Large intestine (tissue), 3 donors: ENCODE measurements around the gene CYP4F22. TPM values are rescaled to one million over a fixed set of nuclear protein-coding genes. Genes with fewer than 3 reads are reported as not detected.

ENCODE experiments used
- DNase-seq, 2 donors: peaks; one replicate each; pipeline versions ENCODE4 v3.0.0 to v3.0.0-alpha.2; 2013
- H3K27ac ChIP-seq: one replicate; pipeline ENCODE4 v1.5.1; 2013; ENCODE audit warnings: low read length
- H3K27me3 ChIP-seq: 2 replicates; pipeline ENCODE4 v1.6.1; 2013; ENCODE audit warnings: low read length; ENCODE audit not compliant: control insufficient read depth, insufficient read depth
- H3K36me3 ChIP-seq: 2 replicates; pipeline ENCODE4 v1.6.1; 2013; ENCODE audit warnings: low read length; ENCODE audit not compliant: control insufficient read depth, insufficient read depth
- H3K4me1 ChIP-seq: one replicate; pipeline ENCODE4 v1.6.1; 2013; ENCODE audit warnings: low read length; ENCODE audit not compliant: control insufficient read depth, insufficient read depth
- H3K4me3 ChIP-seq: one replicate; pipeline ENCODE4 v1.5.1; 2013; ENCODE audit warnings: low read length
- H3K9me3 ChIP-seq: one replicate; pipeline ENCODE4 v1.6.1; 2013; ENCODE audit warnings: mild to moderate bottlenecking, low read depth, low read length, moderate library complexity; ENCODE audit not compliant: control insufficient read depth
- WGBS: methylation state at CpG from one replicate; pipeline ENCODE4 v1.1.5; 2013; ENCODE audit warnings: low lambda C conversion rate; ENCODE audit not compliant: insufficient coverage; 5-methylcytosine and 5-hydroxymethylcytosine counted together
- polyA plus RNA-seq: library from polyadenylated mRNA; unstranded; fragments of 120-200 nt; gene quantifications from one replicate; pipeline ENCODE4 v1.2.1, GENCODE V29; 2013

The CYP4F22 gene
- polyA plus RNA-seq, 1 donor: 0.04 TPM

DNA sequence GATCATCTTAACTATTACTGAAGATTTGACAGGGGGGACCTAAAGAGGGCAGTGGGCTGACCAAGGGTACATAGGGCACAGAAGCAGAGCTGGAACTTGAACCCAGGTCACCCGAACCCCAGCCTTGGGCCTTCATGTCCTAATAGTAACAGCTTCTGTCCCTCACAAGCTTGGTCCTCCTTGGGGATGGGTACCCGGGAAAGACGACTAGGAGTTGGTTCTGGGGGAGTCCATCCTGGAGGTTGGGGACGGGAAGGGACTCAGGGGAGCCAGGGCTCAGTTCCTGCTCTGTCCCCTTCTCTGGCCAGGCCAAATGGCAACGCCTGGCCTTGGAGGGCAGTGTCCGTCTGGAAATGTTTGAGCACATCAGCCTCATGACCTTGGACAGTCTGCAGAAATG, 67.1 kb downstream of the CYP4F22 start:
- Histone ChIP-seq H3K27me3 (no peaks in the 10 kb centered on the region), H3K9me3 (no peaks in the 10 kb centered on the region), H3K36me3 (no peaks in the 10 kb centered on the region), H3K4me3 (no peak overlapping the region), H3K4me1 (no peaks in the 10 kb centered on the region), H3K27ac (no peak overlapping the region)
- DNase-seq: no peak
- no CpG with 5 or more reads among the region's 6 CpGs for WGBS

DNA sequence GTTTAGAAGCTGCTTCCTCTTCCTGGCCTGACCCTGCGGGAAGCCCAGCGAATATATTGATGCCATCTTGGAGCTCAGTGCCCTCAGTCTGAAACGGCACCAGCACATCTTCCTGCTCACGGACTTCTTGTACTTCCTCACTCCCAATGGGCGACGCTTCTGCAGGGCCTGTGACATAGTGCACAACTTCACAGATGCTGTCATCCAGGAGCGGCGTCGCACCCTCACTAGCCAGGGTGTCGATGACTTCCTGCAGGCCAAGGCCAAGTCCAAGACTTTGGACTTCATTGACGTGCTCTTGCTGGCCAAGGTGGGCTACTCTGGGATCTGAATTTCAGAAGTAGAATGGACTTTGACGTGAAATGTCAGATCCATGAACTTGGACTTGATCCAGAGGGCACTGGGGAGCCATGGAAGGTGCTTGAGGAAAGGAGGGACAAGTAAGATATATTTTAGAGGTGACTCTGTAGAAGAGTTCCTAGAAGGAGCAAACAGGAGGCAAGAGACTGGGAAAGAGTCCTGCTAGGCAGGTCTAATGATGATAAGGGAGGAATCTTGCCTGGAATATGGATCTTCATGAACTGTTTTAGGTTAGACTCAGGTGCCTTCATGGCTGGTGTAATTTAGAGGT, 68.3 kb downstream of the CYP4F22 start:
- H3K4me1 ChIP-seq: no peaks in the 10 kb centered on the region
- H3K36me3 ChIP-seq: no peaks in the 10 kb centered on the region
- no peaks in the 10 kb centered on the region for H3K9me3 ChIP-seq
- WGBS: no CpG with 5 or more reads among the region's 12 CpGs
- H3K27me3 ChIP-seq: no peaks in the 10 kb centered on the region
- H3K27ac ChIP-seq: no peak overlapping the region
- no peak for DNase-seq
- no peak overlapping the region for H3K4me3 ChIP-seq

DNA sequence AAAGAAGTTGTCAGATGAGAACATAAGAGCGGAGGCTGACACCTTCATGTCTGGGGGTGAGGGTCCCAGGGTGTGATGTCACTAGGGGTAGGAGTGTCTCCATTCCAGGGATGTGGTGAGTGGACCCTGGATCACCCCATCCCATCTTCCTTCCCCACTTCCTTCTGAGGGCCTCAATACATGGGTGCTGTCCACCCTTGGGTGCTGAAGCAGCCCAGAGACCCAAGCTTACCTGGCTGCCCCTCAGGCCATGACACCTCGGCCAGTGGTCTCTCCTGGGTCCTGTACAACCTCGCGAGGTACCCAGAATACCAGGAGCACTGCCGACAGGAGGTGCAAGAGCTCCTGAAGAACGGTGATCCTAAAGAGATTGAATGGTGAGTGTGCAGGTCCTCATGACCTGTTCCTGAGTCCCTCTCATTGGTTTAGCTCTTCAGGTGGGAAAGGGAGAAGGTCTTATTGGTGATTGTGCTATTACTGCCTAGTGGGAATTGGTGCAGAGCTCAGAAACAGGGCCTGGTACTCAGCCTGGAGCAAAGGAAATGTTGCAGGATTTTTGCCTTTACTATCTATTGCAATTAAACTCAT, 69.0 kb downstream of the CYP4F22 start:
- no peak overlapping the region for H3K4me3 ChIP-seq
- H3K9me3 ChIP-seq: no peaks in the 10 kb centered on the region
- WGBS: no CpG with 5 or more reads among the region's 6 CpGs
- H3K27me3 ChIP-seq: no peaks in the 10 kb centered on the region
- H3K36me3 ChIP-seq: no peaks in the 10 kb centered on the region
- H3K27ac ChIP-seq: no peak overlapping the region
- H3K4me1 ChIP-seq: no peaks in the 10 kb centered on the region
- DNase-seq: no peak

DNA sequence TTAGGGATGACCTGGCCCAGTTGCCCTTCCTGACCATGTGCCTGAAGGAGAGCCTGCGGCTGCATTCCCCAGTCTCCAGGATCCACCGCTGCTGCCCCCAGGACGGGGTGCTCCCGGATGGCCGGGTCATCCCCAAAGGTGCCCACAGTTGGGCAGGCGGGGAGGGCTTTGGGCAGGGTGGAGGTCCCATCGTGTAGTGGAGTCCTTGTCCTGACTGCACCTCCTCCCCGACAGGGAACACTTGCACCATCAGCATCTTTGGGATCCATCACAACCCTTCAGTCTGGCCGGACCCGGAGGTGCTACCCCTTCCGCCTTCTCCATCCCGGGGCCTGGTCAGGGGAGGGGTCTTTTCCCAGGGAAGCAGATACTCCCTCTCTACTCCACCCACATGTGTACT, 75.0 kb downstream of the CYP4F22 start:
- no peak for DNase-seq
- no peak overlapping the region for H3K27ac ChIP-seq
- H3K9me3 ChIP-seq: no peaks in the 10 kb centered on the region
- no peak overlapping the region for H3K4me3 ChIP-seq
- H3K36me3 ChIP-seq: no peaks in the 10 kb centered on the region
- peaks cover 5% of the 10 kb centered on the region for H3K27me3 ChIP-seq
- WGBS: no CpG with 5 or more reads among the region's 12 CpGs
- no peaks in the 10 kb centered on the region for H3K4me1 ChIP-seq

DNA sequence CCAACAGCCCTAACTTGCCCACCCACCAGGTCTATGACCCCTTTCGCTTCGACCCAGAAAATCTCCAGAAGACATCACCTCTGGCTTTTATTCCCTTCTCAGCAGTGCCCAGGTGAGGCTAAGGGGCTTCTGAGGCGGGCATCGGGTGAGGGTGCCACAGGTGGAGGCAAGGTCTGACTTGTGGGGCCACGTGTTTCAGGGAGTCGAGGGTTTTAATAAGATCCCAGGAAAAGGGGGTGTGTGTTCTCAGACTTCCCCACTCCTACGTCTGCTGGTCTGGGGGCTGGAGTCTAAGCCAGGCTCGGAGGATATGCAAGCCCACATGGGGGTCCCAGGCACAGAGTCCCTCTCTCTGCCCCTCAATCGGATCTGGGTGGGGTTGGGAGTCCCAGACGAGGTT, 75.8 kb downstream of the CYP4F22 start:
- no CpG with 5 or more reads among the region's 10 CpGs for WGBS
- Histone ChIP-seq H3K36me3 (no peaks in the 10 kb centered on the region), H3K4me3 (no peak overlapping the region), H3K27ac (no peak overlapping the region), H3K4me1 (no peaks in the 10 kb centered on the region), H3K9me3 (no peaks in the 10 kb centered on the region), H3K27me3 (peaks cover 5% of the 10 kb centered on the region)
- DNase-seq: no peak

DNA sequence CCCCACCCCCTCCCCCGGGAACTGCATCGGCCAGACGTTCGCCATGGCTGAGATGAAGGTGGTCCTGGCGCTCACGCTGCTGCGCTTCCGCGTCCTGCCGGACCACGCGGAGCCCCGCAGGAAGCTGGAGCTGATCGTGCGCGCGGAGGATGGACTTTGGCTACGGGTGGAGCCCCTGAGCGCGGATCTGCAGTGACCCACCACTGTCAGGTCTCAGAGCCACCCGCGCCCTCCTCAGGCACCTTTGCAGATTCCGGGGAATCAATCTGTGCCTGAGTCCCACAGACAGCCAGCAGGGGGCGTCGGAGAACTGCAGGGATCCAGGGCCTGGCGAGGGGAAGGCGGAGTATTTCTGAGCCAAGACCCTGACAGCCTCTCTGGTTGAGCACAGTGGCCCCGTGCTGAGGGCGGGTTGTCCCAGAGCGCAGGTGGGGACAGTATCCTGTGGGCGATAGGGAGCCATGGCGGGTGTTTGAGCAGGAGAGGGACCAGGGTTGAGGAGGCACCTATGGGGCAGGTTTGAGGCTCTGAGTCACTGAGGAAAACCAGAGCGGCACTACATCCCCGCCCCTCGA, 76.3 kb downstream of the CYP4F22 start:
- WGBS: no CpG with 5 or more reads among the region's 35 CpGs
- H3K4me1 ChIP-seq: no peaks in the 10 kb centered on the region
- peaks cover 5% of the 10 kb centered on the region for H3K27me3 ChIP-seq
- H3K9me3 ChIP-seq: no peaks in the 10 kb centered on the region
- DNase-seq: peak; percentile 49 to 71
- H3K27ac ChIP-seq: no peak overlapping the region
- H3K36me3 ChIP-seq: no peaks in the 10 kb centered on the region
- H3K4me3 ChIP-seq: no peak overlapping the region

DNA sequence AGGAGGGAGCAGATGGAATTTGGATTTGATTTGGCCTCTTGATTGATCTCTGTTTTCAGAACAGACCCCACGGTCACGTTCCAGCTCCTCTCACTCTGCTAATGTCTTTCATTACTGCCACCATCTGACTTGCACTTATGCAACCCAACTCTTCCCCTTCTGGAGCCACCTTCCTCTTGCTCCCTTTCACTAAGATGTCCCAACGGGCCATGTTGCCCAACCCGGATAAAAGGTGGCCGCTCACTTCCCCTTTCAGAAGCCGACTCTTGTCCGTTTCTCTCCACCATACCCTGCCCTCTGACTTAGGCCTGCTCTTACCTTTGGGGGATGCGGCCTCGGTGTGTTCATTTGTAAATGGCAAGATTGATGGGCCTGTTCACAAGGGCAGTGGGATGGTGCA, 79.3 kb downstream of the CYP4F22 start:
- Histone ChIP-seq H3K4me1 (no peaks in the 10 kb centered on the region), H3K9me3 (no peaks in the 10 kb centered on the region), H3K36me3 (no peaks in the 10 kb centered on the region), H3K4me3 (no peak overlapping the region), H3K27ac (no peak overlapping the region), H3K27me3 (peaks cover 5% of the 10 kb centered on the region)
- DNase-seq: no peak
- no CpG with 5 or more reads among the region's 9 CpGs for WGBS

DNA sequence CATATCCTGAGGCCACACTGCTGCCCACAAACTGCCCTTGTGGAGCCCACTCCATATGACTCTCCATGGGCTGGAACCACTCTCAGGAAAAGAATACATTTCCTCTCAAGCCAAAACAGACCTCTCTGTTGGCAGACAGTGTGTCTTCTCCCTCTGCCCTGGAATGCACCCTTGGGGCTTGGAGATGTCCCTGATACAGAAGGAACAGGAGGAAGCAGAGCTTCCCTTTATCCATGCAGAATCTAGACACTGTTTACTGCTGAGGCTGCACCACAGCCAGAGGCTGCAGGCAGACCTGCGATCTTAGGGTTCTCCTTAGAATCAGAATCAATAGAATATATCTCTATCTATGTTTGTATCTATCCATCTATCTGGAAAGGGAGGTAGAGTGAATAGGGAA, 79.9 kb downstream of the CYP4F22 start:
- no CpG with 5 or more reads among the region's 1 CpG for WGBS
- Histone ChIP-seq H3K4me3 (no peak overlapping the region), H3K27me3 (peaks cover 3% of the 10 kb centered on the region), H3K4me1 (no peaks in the 10 kb centered on the region), H3K9me3 (no peaks in the 10 kb centered on the region), H3K27ac (no peak overlapping the region), H3K36me3 (no peaks in the 10 kb centered on the region)
- DNase-seq: no peak

DNA sequence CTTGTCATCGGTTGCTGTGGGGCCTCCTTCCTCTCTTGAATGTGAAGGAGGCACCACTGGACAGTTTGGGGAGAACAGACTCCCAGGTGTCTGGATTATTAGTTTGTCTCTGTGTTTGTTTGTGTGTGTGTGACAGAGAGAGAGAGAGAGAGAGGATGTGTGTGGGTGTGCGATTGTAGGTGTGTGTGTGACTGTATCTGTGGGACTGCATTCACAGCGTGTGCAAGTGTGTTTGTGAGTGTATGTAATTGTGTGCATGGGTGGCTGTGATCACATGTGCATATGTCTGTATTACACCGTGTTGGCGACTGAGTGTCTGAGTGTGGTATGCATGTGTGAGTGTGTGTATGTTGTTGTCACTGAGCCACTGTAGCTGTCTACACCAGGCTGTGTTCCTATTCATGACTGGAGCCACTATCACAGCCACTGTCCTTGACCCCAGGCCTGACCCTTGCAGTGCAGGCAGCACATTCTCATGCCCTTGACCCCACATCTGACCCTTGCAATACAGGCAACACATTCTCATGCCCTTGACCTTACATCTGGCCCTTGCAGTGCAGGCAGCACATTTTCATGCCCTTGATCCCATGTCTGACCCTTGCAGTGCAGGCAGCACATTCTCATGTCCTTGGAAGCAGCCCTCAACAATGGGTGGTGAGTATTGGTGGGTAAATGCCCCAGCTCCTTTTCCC, 81.6 kb downstream of the CYP4F22 start:
- no peaks in the 10 kb centered on the region for H3K36me3 ChIP-seq
- no peaks in the 10 kb centered on the region for H3K4me1 ChIP-seq
- no peak for DNase-seq
- H3K9me3 ChIP-seq: no peaks in the 10 kb centered on the region
- no CpG with 5 or more reads among the region's 5 CpGs for WGBS
- no peaks in the 10 kb centered on the region for H3K27me3 ChIP-seq
- no peak overlapping the region for H3K4me3 ChIP-seq
- H3K27ac ChIP-seq: no peak overlapping the region

DNA sequence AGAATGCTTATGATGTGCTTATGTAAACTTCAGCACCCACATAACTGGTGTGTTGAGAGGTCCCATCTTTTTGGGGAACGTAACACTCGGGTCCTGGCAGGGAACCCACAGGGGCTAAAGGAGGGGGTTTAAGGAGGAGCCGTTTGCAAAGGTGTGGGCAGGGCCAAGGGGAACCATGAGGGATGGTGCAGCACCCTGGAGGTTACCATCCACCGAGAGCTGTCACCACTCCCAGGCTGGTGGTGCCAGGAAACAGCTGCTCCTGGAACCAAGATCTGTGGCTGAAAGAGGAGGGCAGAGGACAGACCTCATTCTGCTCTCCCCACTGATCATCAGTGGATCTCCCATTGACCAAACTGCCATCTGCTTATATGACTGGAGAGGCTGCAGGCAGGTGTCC, 83.5 kb downstream of the CYP4F22 start:
- H3K9me3 ChIP-seq: no peaks in the 10 kb centered on the region
- H3K27ac ChIP-seq: no peak overlapping the region
- no CpG with 5 or more reads among the region's 4 CpGs for WGBS
- no peaks in the 10 kb centered on the region for H3K4me1 ChIP-seq
- no peak for DNase-seq
- no peaks in the 10 kb centered on the region for H3K27me3 ChIP-seq
- H3K36me3 ChIP-seq: no peaks in the 10 kb centered on the region
- H3K4me3 ChIP-seq: no peak overlapping the region
